Glomerular endothelial cell (primary cell): ENCODE results near the gene SREBF1. TPM values are rescaled to one million over a fixed set of nuclear protein-coding genes. Genes with fewer than 3 reads are reported as not detected.

Experiments used
- DNase-seq: peaks from one replicate; pipeline ENCODE4 v3.0.0-alpha.2; 2011; ENCODE audit warnings: low read depth, low spot score; ENCODE audit errors: extremely low read depth
- total RNA-seq: library from RNA; depleted of rRNA; stranded (reverse); fragments of >200 nt; gene quantifications from 2 replicates; pipeline ENCODE4 v1.2.3, GENCODE V29; 2015

Gene SREBF1
- total RNA-seq, 1 donor from 2014 or later, result 121 TPM

DNA sequence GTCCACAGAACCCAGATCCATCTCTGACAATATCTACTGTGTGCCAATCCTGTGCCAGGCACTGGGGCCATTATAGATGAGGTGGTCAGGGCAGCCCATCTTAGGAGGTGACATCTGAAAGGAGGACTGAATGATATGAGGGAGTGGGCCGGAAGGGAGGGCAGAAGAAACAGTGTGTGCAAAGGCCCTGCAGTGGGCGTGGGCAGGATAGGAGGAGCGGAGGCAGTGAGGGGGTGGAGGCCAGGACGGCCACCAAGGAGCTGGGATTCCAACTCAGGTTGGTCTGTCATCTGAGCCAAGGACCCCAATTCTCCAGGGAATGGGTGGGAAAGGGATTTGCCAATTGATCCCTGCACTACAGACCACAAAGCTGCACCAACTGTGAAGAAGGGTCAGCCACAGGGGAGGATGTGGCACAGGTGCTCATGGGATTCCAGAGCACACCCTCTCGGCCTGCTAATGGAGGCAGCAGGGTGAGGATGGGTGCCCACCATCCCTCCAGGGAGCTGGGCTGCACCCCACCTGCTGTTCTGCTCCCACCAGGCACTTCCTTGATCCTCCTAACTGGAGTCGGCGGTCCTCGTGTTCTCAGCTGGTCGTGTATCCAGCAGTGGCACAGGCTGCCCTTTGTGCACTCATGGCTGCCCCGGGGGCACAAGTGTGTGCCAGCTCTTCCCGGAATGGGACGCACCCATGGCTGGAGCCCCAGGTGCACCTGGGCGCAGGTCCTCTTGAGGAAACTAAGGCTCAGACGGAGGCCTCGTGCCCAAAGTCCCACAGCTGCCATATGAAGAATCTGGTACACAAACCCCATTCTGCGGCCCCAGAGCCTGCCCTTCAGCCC, 9.6 kb downstream of the SREBF1 start:
- no peak for DNase-seq

DNA sequence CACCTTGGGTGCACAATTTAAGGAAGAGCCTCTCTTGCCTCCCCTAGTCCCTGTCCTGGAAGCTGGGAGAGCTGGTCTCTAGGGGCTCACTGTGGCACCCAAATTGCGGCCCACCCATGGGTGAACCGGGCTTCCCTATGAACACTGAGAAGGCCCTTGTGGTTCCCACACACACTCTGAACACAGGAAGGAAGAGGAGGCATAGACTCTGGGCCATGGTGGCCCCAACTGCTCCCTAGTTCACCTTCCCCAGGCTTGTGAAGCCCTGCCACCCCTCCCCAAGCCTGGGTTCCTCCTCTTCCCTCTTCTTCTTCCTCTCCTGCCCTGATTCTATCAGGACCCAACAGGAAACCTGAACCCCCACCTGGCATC, 10.5 kb downstream of the SREBF1 start:
- DNase-seq, result no peak

DNA sequence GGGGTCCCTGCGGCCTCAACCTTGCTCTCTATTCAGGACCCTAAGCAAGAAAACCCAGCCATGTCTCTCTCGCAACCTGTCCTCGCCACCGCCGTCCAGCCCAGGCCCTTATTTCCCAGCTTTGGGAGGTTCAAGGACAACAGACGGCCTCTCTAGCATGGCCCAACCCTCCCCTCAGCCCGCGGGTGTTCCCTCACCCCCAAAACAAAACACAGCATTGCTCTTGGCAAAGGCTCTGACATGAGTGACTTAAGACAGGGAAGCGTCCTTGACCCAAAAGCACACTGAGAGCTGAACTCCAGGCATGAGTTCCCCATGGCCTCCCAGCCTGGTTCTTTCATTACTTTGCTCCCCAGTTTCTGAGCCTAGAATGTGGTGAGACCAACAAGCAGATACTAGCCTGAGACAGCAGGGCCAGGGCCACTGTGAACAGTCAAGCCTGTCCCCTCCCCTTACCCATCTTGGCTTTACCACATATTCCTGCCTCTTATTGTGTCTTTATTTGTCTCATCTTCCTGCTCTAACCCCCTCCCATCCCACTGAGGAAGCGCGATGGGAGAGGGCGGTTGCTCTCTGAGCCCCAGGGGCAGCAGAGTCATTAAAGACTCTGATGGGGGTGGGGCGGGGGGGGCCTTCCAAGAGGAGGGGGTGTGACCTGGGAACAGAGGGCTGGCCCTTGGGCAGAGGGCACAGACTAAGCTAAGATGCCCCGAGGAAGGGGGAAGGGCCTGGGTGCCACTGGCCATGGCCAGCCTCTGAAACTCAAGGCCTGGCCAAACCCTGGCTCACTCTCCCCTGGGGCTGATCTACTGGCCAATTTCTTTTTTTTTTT, 11.8 kb downstream of the SREBF1 start:
- no peak for DNase-seq

DNA sequence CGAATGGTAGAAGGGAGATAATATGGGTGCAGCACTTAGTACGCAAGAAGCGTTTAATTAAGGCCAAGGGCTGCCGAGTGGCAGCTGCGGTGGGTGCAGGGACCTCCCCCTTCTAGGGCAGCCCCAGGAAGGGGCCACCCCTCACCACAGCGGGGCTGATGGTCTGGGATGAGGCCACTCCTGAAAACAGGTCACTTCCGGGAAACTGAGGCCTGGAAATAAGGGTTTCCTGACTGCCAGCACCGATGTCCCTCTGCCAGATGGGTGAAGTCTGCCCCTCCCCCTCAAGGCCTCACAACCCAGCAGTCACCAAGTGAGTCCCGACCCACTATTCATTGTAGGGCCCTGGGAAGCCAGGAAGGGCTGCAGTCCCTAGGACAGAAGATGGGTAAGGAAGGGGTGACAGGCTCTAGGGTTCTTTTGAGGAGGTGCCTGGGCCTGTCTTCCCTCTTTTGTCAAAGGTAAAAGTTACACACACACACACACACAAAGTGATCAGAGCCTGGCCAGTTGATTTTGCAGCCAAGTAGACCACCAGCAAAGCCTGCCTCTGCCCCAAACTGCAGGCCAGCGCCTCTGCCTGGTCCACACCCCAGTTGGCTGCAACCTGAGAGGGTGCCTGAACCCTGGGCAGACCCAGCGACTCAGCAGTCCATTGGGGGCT, 12.5 kb downstream of the SREBF1 start:
- DNase-seq, result no peak

DNA sequence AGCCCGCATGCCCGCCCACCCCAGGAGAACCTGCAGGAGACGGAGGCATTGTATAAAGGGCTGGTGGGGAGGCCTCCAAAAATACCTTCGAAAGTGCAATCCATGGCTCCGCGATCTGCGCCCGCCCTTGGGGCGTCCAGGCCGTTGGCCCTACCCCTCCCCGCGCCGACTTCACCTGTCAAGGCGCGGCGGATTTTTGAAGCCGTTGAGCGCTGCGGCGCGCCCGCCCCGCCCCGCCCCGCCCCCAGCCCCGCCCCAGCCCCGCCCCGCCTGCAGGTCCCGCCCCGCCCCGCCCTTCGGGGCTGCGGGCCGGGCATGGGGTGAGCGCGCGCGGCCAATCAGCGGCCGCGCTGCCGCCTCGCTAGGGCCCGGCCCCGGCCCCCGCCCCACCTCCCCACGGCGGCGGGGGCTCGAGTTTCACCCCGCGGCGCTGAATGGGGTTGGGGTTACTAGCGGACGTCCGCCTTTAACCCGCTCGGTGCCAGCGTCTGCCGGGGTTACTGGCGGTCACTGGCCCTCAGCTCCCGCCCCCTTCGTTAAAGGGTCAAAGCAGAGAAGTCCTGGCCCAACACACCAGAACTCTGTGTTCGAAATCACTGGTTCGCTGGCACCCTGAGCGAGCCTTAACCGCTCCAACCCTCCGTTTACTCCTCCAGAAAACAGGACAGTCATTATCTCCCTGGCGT, 13.2 kb downstream of the SREBF1 start:
- DNase-seq, result no peak

DNA sequence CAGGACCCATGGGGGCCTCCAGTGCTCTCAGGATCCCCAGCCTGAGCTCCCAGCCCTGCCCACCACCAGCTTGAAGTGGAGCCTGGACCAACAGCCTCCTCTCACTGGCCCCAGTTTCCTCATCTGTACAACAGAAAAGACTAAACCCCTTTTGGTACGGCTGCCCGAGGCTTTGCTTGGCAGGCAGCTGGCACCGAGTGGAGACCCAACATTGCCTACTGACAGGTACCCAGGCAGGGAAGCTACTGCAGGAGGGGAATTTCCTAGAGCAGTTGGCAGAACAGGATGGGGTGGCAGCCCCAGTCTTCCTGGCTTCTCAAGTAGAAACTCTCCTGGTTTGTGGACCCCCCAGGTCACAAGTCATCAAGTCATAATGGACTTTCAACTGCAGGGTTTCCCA, 14.2 kb downstream of the SREBF1 start:
- no peak for DNase-seq

DNA sequence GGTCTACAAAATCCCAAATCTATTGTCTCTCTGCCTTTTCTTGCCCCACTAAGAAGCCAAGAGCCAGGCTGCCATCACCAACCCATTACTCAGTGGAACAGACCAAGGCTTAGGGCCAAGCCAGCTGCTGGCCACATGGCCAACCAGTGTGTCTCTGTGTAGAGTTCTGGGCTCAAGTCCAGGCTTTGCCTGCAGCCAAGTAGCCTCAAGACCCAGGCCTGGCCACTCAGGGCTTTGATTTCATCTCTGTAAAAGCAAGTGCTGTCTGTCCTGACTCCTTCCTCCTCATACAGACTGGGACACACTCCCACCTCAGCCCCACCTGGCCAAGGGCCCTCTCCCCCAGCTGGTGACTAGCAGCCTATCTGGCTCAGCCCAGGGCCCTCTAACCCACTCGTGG, 14.6 kb downstream of the SREBF1 start:
- DNase-seq, result no peak

DNA sequence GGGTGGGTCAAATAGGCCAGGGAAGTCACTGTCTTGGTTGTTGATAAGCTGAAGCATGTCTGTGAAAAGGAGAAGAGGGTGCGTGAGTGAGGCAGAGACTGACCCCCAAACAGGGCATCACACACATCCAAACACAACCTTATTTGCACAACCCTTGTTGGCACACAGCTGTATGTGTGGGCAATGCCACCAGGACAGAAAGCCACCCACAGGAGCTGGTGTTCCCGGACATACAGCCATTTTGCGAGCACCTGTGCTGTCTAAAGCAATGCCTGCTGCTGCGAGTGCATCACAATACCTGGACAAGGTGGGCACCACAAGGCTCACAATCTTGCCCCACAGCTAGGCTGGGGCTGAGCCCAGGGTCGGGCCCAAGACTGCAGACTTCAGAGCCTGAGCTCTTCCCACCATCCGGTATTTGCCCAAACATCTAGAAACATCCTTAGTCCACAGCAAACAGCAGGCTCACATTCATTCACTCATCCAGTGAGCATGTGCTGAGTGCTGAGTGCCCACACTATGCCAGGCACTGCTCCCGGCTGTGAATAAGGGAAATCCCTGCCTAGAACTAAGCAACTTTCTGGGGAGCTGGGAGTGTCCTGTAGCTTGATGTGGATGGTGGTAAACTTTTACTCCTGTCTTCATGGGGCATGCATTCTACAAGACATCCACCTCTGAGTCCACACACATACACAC, 16.2 kb downstream of the SREBF1 start:
- no peak for DNase-seq

DNA sequence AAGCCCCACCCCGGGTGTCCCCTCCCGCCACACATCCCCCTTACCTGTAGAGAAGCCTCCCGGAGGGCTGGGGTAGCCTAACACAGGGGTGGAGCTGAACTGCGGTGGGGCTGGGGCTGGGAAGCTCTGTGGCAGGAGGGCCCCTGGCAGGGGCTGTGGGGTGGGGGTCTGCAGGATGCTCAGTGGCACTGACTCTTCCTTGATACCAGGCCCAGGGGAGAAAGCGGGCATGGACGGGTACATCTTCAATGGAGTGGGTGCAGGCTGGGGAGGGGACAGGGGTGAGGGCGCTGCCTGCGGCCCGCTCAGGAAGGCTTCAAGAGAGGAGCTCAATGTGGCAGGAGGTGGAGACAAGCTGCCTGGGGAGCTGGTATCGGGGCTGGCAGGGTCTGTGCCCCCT, 16.7 kb downstream of the SREBF1 start:
- no peak for DNase-seq

DNA sequence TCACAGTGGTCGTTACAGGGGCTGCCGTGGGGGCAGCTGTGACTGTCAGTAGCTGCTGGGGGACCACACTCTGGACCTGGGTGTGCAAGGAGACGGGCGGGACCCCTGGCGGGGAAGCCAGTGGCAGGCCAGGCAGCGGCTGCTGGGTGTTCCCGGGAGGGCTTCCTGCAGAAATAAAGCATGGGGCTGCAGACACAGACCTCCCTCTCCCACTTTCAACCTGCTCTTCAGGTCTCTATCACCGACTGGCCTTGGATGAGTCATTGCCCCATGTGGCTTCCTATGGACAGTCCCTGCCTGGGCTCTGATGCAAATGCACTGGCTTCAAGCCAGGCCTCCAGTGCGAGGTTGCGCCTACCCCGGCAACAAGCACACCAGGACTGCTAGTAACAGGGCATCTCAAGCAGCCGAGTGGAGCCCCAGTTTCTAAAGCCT, 17.2 kb downstream of the SREBF1 start:
- DNase-seq, result no peak

DNA sequence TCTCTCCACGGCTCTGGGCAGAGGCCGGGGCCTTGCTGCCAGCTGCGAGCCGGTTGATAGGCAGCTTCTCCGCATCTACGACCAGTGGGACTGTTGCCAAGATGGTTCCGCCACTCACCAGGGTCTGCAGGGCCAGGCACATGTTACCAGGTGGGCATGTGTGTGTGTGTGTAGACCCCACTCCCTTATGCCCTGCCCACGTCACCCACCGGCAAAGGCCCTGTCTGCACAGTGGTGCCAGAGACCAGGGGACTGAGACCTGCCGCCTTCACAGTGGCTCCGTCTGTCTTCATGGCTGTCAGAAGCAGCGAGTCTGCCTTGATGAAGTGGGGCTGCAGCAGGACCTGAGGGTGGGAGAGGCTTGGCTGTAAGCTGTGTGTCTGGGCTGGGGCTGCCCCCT, 17.7 kb downstream of the SREBF1 start:
- DNase-seq, result no peak

DNA sequence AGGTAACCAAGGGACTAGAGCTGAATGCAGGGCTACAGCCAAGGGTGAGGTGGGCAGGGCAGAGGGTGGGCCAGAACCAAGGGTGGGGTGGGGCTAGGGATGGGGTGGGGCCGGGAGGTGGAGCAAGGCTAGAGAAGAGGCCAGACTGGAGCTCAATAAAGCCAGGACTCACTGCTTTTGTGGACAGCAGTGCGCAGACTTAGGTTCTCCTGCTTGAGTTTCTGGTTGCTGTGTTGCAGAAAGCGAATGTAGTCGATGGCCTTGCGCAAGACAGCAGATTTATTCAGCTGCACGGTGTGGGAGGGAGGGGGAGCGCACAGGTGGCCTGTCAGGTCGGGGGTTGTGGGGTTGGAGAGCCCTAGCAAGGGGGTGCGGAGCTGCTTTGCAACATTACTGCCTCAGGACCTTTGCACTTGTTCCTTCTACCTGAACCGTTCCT, 18.7 kb downstream of the SREBF1 start:
- DNase-seq, result no peak

DNA sequence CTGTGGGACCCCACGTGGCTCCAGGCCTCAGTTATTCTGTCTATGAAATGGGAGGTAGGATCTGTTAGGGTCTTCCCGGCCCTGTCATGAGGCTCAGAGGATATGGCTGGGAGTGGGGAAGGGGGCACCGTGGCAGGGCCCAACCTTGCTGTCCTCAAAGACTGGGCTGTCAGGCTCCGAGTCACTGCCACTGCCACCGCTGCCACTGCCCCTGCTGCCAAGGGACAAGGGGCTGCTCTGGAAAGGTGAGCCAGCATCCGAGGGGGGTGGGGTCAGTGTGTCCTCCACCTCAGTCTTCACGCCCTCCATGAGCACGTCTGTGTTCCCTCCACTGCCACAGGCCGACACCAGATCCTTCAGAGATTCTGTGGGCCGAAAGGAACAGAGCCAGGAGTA, 19.2 kb downstream of the SREBF1 start:
- DNase-seq, result no peak

DNA sequence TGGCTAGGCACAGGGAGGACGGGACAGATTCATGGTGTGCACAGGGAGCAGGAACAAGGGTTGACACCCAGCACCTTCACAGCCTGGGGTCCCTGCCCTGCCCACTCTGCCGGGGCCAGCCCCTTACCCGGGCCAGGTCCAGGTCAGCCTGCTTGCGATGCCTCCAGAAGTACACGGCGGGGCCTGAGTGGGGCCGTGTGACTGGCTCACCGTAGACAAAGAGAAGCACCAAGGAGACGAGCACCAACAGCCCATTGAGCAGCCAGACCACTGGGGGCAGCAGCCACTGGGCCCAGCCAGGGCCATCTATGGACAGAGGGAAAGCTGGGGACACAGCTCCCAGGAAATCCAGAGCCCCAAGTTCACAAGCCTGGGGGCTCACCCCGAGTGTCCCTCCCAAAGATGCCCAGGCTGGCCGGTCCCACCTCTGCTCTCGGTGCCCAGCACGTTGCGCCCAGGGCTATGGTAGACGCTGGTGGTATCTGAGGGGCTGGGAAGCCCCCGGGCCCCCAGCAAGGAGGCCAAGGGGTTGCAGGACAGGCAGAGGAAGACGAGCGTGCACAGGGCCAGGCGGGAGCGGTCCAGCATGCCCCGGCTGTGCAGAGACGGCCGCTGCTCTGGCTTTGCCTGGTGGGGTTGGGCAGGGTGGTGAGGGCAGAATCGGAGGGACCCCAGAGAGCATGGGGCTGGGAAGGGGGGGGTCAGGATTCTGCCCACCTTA, 19.8 kb downstream of the SREBF1 start:
- DNase-seq, result no peak

DNA sequence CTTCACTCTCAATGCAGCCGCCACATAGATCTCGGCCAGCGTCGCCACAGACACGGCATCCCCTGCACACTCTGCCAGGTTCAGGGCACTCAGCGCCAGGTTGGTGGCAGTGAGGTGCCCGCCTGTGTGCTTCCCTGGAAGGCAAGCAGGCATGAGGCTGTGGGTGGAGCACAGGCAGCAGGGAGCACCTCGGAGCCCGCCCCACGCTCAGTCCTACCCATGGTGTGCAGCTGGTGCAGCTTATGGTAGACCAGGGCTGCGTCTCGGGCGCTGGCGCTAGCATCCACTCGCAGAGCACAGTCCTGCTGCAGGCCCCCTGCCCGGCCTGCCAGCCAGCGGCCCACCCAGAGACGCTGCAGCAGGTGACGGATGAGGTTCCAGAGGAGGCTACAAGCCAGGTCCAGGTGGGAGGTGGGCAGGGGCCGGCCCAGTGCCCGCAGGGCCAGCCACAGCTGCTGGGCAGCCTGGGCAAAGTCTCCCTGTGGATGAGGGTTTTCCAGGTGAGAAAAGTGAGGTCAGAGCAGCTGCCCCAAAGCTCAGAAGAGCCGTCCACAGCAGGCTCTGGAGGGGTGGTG, 20.5 kb downstream of the SREBF1 start:
- no peak for DNase-seq

DNA sequence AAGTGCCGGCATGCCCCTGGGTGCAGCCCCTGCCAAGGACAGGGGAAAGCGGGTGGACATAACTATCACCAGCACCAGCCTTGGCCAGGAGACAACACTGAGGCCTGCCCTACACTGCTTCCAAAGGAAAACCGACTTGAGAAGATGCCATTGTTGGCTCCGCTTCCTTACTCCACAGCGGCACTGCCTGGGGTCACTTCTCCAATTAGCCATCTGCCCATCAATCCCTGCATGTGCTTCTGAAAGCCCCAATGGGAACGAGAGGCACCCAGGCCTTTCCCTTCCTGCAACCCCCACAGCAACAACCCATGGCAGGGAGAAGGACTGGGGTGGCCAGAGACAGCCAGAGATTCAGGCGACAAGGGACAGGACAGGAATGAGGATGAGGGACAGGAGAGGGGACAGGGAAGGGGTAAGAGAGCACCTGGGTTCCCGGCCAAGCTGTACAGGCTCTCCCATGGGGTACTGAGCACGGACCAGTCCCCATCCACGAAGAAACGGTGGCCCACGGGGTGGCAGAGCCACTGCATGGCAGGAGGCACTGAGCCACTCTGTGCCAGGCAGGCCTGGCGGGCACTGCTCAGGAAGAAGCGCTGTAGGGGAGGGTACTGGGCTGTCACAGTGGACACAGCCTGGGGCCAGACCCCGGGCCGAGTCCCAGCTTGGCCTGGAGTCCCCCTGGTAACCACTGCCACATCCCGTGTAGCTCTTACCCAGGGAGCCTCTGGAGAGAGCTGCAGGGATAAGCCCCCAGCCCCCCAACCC, 21.2 kb downstream of the SREBF1 start:
- no peak for DNase-seq

DNA sequence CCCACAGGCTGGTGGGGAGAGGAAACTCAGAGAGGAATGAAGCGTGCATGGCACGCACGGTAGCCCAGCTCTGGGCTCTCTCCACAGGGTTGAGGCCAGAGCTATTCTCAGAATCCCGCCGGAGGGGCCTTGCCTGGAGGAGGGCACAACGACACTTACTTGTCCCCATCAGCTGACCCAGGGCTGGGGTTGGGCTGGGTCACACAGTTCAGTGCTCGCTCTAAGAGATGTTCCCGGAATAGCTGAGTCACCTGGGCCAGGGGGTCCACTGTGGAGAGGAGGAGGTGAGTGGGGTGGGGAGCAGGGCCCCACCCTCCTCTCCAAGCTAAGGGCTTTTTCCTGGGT, 21.8 kb downstream of the SREBF1 start:
- no peak for DNase-seq

DNA sequence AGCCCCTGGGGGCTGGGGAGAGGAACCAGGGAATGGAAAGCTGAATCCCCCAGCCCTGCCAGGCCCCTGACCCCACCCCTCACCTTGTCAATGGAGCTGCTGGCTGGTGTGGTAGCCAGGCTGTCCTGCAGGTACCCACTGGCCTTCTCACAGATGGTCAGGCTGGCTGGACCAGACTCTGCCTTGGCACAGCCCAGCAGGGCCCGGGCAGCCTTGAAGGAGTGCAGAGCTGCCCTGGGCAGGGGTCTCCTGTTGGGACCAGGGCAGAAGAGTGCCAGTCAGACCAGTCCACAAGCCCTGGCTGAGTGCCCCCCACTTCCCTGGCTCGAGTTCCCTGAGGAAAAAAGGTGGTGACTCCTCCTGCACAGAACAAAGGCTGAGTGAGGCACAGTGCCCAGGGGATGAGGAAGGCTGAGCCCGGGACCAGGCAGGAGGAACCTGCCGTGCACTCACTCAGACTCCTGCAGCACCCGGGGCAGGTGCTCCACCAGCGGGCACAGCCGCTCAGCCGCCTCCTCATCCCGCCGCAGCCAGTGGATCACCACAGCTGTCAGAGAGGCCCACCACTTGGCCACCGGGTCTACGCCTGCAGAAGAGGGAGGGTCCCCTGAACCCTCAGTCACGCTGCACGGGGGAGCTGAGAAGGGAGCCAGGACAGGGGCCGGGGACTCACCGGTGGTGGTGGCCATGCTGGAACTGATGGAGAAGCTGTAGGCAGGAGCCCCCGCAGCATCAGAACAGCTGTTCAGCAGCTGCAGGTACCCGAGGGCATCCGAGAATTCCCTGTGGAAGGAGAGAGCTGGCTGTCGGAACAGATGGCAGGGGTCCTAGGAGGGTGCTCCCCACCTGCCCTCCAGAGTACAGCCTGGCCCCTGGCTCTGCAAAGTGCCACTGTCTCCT, 22.4 kb downstream of the SREBF1 start:
- no peak for DNase-seq
